ENCODE results near the gene AKTIP. TPM values are rescaled to one million over a fixed set of nuclear protein-coding genes. Genes with fewer than 3 reads are reported as not detected.

AKTIP gene
- total RNA-seq, 1 experiment from 2014 or later = 26.2 TPM

GRCh38 chr16:53476867-53477266 lies 26.1 kb downstream of the AKTIP start:
- H3K79me2 ChIP-seq (ENCODE audit: insufficient read depth, low read length) = no peaks in the 10 kb centered on the region
- no peak overlapping the region for H3K56ac ChIP-seq (ENCODE audit: insufficient read length, low read depth, low read length)
- H3K27ac Mint-ChIP-seq = no peak overlapping the region
- no peaks in the 10 kb centered on the region for H3K9me3 Mint-ChIP-seq
- peaks cover 14 to 65% (median 60%) of the 10 kb centered on the region in 3 experiments; a peak in 6 of 7 replicates for H3K36me3 Mint-ChIP-seq (ENCODE audit: insufficient read depth in 1 of 3, low read depth in 3 of 3)
- no peak overlapping the region for H3K18ac ChIP-seq (ENCODE audit: insufficient read length, low read depth, low read length)
- H3K27me3 ChIP-seq (ENCODE audit: insufficient read depth, low read length) = no peaks in the 10 kb centered on the region
- H3K27ac ChIP-seq (ENCODE audit: insufficient read length, low read depth, low read length) = no peak overlapping the region
- H3K4me2 ChIP-seq (ENCODE audit: insufficient read depth, insufficient read length, low read length) = no peak overlapping the region
- no peaks in the 10 kb centered on the region for H3K4me1 ChIP-seq (ENCODE audit: insufficient read depth, low read length)
- no peak overlapping the region for H3K14ac ChIP-seq (ENCODE audit: insufficient read depth, low read length)
- no peaks in the 10 kb centered on the region for H4K20me1 ChIP-seq (ENCODE audit: control insufficient read depth, insufficient read depth, insufficient read length)
- H3K27me3 Mint-ChIP-seq (ENCODE audit: low read depth) = no peaks in the 10 kb centered on the region
- no peak overlapping the region for H2BK5ac ChIP-seq (ENCODE audit: insufficient read length, low read length)
- no peak overlapping the region for H3K4ac ChIP-seq (ENCODE audit: low read depth, low read length)
- no CpG with 5 or more reads among the region's 2 CpGs for WGBS (ENCODE audit: extremely low coverage, insufficient read length, low lambda C conversion rate)
- no peak overlapping the region for H2BK120ac ChIP-seq (ENCODE audit: low read depth, low read length, poor library complexity, severe bottlenecking)
- H3T11ph ChIP-seq (ENCODE audit: low read length) = no peak overlapping the region
- no peak overlapping the region for H3K9ac ChIP-seq (ENCODE audit: extremely low read depth, insufficient read length, low read length)
- H4K91ac ChIP-seq (ENCODE audit: insufficient read length, low read depth, low read length) = no peak overlapping the region
- no peak overlapping the region for H3K4me3 Mint-ChIP-seq
- no peak overlapping the region for H2AK5ac ChIP-seq (ENCODE audit: insufficient read length, low read length)
- H3K4me1 Mint-ChIP-seq = no peaks in the 10 kb centered on the region
- no peak overlapping the region for H2BK15ac ChIP-seq (ENCODE audit: low read depth, low read length)
- H4K5ac ChIP-seq (ENCODE audit: insufficient read length, low read depth, low read length) = no peak overlapping the region
- no peak overlapping the region for H2BK20ac ChIP-seq (ENCODE audit: low read depth, low read length, poor library complexity, severe bottlenecking)
- no peaks in the 10 kb centered on the region for H3K9me3 ChIP-seq (ENCODE audit: control insufficient read depth, low read depth, low read length)
- DNase-seq = no peak
- H3K23me2 ChIP-seq (ENCODE audit: insufficient read length, low read depth, low read length, poor library complexity, severe bottlenecking) = no peaks in the 10 kb centered on the region
- no peak for TF ChIP-seq CTCF (conservative IDR thresholded peaks at IDR 0.05)
- no peak overlapping the region for H2AFZ ChIP-seq (ENCODE audit: low read length)
- no peak overlapping the region for H2BK12ac ChIP-seq (ENCODE audit: insufficient read length, low read depth, low read length)
- H4K8ac ChIP-seq (replicated peaks; ENCODE audit: insufficient read length, low read depth, low read length) = no peak overlapping the region
- H3K79me1 ChIP-seq (ENCODE audit: insufficient read depth, low read depth, low read length, poor library complexity, severe bottlenecking) = no peaks in the 10 kb centered on the region
- H3K23ac ChIP-seq (ENCODE audit: insufficient read length, low read depth, low read length) = no peak overlapping the region

Measured in H9 (cell line).